OCI-M2 (cell line): ENCODE data around the gene CHKA.

Experiments
- DNase-seq: peaks from one replicate; lab custom pipeline; 2025; ENCODE audit not compliant: unreplicated experiment; lab: John Stamatoyannopoulos, UW

Gene CHKA

GRCh38 chr11:68074584-68075352, 46.4 kb downstream of the CHKA start:
- DNase-seq: no peak

- no peak for DNase-seq
These were observed 49.7 kb downstream of the CHKA start for GRCh38 chr11:68071281-68072048.

DNA sequence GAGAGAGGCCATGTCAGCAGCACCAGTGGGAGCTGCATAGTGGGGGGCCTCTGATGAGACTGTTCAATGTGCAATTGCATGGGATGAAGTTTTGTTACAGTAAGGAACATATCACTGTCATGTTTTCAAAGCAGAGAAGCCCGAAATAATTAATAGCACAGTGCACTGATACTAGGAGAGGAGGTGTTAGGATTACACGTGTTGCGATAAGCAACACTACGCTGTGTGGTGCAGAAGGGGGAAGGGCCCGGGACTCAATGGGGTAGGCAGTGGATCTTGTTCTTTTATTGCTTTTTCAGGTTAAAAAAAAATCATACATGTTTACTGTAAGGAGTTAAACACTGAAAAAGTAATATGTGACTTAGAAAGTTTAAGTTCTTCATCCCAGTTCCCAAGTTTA, 53.2 kb downstream of the CHKA start:
- DNase-seq: no peak

DNA sequence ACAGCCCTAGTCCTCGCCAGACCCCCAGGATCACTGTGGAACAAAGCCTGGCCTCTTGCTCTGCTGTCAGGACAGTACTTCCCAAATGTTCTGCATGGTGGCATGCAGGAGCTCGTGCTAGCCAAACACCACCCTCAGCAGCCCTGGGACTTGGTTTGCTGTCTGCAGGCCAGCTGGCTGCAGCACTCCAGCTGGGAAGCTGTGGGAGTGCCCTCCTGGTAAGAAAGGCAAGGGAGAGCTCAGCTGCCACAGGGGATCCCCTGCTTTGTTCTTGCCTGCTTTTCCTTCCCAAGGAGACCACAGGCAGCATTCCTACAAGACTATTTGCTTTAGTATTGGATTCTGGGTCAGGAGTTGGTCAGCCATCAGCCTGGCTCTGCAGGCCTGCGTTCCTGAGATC, 54.4 kb downstream of the CHKA start:
- DNase-seq: no peak

DNA sequence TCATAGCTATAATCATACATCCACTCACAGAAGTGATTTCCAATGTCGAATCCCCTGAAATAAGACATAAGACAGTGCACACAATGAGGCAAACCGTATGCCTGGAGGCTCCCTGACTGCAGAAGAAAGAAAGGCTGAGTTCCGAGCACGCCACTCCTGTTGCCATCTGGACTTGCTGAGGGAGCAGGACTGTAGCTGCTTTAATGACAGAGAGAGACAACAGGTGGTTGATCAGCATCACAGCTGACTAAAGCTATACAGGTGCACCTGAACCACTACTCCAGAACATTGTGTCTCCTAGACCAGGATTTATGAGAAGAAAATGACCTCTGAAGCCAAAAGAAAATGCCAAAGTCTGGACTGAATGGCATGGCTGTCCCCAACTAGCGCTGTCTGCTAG, 55.3 kb downstream of the CHKA start:
- no peak for DNase-seq

DNA sequence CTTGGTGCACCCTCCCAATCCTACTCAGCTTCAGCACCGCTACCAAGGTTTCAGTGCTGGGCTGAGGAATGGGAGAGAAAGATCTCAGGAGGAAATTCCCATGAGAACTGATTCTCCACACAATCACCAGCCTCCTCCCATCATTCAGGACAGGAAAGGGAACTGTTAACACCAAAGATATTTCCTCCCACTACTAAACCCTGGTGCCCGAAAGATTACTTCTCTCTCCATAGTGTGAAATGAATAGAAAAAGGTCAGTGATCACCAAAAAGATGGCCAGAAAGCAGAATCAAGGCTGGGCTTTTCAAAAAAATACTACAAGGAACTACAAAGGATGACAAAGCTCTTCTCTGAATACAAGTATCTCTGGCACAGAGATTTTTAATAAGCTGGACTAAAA, 56.3 kb downstream of the CHKA start:
- no peak for DNase-seq

DNA sequence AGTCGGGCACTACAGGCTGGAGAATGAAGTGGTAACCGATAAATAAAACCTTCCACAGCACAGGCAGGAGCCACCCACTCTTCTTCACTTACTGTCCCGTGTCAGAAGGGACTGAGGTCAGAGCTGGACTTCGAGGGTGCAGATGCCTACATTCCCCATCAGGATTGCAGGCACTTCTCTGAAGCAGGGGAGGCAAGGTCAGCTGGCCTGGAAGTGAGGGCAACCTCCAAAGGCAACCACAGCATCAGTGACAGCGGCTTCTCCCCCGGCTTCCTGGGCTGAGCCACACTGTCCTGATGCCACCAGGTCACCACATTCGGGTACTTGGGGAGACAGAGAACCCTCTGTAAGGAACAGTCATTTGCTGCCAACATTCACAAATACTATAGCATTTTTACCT, 59.7 kb downstream of the CHKA start:
- DNase-seq: no peak

- no peak for DNase-seq
These were observed 63.4 kb downstream of the CHKA start for GRCh38 chr11:68057807-68058206.

DNA sequence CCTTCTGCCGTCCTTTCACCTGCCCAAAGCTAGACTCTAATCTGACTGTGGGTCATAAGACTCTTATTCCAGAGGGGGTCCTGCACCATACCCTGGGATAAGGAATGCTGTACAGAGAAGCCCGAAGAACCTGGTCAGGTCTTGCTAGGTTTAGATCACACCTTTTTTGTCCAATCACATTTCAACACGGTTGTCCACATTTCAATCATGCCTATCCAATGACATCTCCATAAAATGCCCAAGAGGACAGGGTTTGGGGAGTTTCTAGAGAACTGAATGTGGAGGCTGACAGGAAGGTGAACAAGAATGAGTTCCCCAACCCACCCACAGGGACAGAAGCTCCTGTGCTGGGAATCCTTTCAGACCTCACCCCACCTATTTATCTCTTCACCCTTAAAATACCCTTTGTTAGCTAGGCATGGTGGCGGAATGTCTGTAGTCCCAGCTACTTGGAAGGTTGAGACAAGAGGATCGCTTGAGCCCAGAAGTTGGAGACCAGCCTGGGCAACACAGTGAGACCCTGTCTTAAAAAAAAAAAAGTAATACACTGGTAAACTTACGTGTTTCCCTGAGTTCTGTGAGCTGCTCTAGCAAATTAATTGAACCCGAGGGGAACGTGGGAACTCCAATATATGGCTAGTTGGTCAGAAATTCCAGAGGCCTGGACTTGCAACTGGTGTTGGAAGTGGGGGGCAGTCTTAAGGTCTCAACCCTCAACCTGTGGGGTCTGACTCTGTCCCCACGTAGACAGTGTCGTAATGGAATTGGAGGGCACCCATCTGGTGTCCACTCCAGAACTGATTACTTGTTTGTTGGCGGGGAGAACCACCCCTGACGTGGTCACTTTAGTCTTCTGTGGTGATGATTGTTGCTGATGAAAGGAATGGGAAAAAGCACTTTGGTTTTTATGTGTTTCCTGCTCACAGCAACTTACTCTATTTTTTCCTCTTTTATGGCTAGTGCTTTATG, 64.6 kb downstream of the CHKA start:
- DNase-seq: no peak

DNA sequence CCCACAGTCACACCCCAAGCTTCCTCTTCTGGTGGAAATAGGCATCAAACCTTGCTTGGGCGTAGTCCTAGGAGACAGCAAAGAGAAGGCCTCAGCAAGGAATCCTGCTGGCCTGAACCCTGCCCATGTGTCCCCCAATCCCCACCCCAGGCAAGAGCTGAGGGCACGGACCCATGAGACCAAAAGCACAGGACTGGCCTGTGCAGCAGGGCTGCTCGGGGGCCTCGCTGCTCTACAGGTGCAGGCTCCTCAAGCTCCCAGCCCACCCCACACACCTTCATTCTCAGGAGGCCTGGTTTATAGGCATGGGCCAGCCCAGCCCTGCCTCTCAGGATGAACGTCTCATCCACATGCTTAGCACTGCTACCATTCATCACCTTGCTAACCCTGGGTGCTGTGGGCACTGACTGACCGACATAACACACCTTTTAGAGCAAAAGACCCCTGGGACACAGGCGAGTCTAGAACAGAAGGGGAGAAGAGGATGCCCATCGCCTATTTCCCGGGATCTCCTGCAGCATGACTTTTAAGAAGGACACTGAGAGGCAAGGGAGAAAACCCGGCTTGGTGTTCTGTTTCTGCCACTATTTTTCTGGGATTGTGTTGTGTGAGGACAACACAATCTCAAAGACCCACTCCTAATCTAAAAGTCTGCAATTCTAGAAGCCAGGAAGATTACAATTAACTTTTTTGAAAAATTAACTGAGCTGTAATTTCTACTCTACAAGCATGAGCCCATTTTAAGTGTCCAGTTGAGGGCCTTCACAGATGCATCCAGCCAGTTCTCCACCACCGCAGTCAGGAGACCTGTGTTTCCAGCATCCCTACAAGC, 67.0 kb downstream of the CHKA start:
- DNase-seq: no peak

DNA sequence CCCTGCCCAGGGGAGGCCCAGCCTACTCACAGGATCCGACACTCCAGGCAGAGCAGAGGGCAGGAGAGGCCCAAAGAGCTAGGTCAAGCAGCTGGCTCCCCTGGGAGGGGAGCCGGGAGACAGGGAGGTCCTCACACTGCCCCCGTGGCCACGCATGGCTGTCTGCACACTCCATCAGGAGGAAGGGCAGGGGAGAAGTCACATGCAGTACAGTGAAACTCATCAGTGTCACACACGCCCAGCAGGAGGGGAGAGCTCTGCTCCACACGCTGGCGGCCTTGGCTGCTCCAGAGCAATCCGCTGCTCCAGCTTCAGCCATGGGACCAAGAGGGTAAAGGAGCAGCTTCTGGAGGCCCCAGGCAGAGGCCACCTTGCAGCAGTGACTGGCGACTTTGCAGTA, 68.1 kb downstream of the CHKA start:
- no peak for DNase-seq

DNA sequence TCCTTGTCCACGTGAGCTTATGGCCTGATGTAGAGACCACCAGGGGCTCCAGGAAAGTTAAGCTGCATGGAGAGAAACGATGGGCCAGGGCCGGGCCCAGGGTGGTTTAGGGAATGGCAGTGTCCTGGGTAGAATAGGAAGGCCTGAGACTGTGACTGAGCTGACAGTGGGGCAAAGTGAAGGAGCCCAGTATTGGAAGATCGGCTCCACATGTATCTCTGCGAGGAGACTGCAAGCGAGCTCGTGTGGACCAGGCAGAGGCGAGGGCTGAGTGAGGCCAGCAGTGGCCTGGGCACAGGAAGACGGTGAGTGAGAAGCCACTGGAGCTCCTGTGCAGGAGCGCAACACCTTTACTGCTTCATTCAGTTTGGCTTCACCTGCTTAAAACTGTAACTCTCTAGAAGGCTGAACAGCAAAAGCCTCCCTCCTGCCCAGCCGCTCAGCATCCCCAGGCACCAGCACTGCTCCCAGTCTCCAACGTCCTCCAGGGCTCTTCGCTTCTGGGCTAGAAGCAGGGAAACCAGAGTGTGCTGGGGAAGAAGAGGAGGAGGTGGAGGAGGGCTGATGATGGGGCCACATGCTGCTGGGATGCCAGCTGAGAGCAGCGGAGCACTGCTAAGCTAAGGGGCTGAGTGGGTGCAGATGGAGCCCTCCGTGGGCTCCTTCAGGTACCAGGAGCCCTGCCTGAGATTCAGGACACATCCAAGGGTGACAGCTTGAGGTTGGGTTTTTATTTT, 68.9 kb downstream of the CHKA start:
- no peak for DNase-seq

DNA sequence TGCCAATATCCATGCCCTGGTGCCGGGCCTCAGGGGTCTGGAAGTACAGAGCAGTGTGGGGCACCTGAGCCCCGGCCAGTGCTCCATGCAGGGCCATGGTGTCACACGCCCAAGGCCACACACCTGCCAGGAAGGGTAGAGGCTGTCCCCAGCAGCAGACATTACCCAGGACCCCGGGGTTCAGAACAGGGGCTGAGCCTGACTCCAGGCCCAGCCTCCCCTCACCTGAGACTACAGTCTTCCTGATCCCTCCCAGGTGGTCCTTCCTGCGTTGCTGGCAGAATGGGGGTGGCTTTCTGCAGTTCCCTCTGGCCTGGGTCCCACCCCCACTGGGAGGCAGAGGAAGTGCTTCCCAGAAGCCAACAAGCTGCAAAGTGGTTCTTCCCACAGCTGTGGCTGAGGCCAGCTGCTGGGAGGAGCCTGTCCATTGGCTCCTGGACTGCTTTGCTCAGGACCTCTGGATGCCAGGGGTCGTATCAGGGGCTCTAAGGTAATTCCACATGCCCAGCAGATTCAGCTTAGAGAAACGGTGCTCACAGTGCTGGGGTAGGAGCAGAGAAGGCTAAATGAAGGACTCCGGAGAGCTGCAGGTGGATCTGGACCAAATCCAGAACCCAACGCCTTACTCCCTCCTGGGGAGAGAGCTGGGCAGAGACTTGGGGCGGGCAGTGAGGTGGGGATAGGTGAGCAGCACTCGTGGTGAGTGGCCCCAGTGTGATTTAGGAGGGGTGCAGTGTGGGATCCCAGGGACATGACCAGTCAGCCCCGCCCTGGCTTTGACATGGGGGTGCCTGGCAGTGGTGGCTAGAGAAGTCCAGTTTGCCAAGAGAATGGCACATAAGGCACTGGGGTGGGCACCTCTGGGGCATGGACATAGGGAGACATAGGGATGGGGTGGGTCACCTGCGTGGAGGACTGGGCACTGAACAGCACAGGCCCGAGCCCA, 69.7 kb downstream of the CHKA start:
- no peak for DNase-seq

DNA sequence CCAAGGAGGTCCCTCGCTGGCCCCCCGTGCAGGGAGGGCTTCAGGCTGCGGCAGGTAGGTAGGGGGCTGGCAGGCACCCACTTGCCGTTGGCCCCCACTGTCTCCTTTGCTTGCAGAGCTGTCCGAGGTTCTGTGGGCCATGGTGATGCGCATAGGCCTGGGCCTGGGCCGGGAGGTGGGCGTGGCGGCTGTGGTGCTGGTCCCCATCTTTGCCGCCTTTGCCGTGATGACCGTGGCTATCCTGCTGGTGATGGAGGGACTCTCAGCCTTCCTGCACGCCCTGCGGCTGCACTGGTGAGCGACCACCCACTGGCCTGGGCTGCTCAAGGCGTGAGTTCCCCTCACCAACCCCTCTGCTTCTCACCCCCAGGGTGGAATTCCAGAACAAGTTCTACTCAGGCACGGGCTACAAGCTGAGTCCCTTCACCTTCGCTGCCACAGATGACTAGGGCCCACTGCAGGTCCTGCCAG, 70.8 kb downstream of the CHKA start:
- DNase-seq: no peak

DNA sequence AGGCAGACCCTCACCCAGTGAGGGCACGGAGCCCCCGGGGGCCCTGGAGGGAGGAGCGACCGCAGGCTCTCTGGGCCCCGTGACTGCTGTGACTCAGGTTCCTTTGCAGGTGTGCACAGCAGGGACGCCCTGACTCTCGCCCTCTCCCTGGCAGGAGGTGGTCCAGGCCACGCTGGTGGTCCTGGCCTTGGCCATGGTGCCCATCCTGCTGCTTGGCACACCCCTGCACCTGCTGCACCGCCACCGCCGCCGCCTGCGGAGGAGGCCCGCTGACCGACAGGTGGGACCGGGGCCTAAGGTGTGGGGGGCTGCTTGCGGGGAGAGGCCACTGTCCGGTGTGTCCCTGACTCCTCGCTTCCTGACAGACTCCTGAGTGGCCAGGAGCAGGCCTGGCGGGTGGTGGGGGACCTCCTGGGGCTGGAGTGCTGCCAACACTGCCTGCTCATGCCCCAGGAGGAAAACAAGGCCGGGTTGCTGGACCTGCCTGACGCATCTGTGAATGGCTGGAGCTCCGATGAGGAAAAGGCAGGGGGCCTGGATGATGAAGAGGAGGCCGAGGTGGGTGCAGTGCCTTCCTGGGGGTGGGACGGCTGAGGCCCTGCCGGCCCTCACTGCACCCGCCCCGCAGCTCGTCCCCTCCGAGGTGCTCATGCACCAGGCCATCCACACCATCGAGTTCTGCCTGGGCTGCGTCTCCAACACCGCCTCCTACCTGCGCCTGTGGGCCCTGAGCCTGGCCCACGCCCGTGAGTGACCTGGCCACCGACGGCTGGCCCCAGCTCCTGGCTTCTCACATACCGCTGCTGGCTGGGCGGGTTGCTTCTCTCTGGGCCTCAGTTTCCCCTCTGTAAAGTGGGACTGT, 71.4 kb downstream of the CHKA start:
- no peak for DNase-seq

GRCh38 chr11:68048681-68049508, 72.3 kb downstream of the CHKA start:
- no peak for DNase-seq
